ENCODE measurements around the gene CTSC.

GRCh38 chr11:88383447-88383846, 45.9 kb upstream of the CTSC start:
- TF ChIP-seq CTCF (IDR thresholded peaks at IDR 0.05 in 2 of 3, conservative IDR thresholded peaks at IDR 0.05 in 1 of 3; ENCODE audit: borderline replicate concordance in 1 of 3, insufficient read depth in 1 of 3, low read depth in 2 of 3, low read length in 2 of 3) (no peak), POLR2A (IDR thresholded peaks at IDR 0.05; ENCODE audit: borderline replicate concordance, extremely low read depth, insufficient read depth, insufficient read length) (no peak), POLR2AphosphoS5 (IDR thresholded peaks at IDR 0.05; ENCODE audit: low read depth, low read length) (no peak)

Measured in HCT116 (cell line).